Measurements from ENCODE around the gene EPG5.

The EPG5 gene

GRCh38 chr18:45913276-45913675, 53.9 kb downstream of the EPG5 start:
- no peak for DNase-seq

- DNase-seq = peak; percentile 61 to 64
Observed at GRCh38 chr18:45910405-45911023, 56.6 kb downstream of the EPG5 start.

DNA sequence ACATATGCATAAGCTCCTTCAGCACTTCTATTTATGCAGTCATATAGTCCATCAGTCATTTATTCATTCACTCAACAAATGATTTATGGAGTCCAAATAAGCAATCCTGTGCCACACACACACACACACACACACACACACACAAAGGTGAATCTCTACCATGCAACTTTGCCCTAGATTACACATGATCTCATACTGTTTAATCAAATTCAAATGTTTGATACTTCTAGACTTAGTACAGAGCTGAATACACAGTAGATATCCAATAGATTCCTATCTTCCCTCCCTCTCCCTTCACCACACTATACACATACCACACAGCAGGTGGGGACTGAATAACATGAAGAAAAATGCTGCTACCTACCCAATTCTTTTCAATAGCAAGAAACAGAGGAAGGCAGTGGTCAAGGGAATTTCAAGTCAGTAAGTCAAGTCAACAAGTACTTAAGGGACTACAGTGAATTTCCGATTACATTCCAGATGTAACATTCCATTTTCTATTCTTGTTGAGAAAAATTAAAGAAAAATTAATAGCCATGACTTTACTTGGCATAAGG, 65.4 kb downstream of the EPG5 start:
- DNase-seq = no peak

- no peak for DNase-seq
Observed at GRCh38 chr18:45900623-45901022, 66.5 kb downstream of the EPG5 start.

- DNase-seq = no peak
Observed at GRCh38 chr18:45896991-45897390, 70.1 kb downstream of the EPG5 start.

- DNase-seq = no peak
Observed at GRCh38 chr18:45896452-45896851, 70.7 kb downstream of the EPG5 start.

DNA sequence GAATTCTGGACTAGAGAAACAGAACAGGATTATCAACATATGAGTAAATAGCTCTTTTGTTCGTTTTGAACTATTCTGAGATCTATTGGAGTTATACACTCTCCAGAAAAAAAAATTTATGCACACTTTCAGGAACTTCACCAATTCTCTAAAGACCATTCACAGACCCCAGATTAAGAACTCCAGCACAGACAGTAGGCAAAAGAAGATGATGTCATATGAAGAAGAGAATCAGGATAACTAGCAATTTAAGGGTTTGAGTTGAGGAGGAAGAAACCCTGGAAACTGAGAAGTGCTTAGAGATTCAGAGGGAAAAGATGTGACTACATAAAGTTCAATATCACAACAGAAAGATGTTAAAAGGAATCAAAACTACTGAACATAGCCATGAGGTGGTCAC, 71.8 kb downstream of the EPG5 start:
- no peak for DNase-seq

GRCh38 chr18:45894818-45895217, 72.3 kb downstream of the EPG5 start:
- no peak for DNase-seq

DNA sequence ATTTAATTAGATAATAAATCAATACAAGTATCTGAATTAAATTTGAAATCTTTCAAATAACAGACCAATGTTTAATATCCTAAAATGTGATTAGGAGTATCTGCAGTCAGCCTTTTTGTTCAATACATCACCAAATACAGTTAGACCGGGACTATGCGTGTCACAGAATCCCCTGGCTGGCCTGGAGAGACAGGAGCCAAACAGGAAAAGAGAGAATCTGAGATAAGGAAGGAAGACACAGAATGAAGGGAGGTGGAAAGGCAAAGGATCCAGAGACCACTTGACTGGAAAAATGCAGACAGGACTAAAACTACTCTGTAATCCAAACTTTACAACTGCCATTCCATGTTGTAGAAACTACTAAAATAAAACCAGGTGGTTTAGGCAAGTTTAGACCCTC, 75.3 kb downstream of the EPG5 start:
- no peak for DNase-seq

GRCh38 chr18:45890606-45891005, 76.5 kb downstream of the EPG5 start:
- DNase-seq = no peak

DNA sequence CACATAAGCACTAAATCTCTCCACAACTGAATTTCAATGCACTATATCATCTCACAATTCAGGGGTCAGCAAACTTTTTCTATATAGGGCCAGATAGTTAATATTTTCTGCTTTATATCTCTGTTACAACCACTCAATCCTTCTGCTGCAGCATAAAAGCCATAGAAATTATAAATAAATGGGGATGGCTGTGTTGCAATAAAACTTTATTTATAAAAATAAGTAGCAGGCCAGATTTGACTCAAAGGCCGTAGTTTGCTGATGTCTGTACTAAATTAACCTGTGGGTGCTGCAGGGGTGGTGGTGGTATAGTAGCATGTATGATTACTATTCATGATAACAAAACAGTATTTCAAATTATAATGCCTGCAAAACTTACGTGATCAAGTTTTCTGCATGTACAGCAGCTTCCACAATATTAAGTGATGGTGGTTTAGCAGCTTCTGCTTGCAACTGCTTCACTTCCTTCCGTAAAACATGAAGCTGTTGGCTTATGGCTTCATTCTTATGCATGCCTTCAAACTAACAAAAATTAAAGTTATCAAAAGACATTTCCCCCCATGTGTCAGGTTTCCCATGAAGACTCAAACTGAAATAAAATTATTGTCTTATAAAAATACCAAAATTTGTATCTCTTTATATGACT, 77.6 kb downstream of the EPG5 start:
- DNase-seq = no peak

DNA sequence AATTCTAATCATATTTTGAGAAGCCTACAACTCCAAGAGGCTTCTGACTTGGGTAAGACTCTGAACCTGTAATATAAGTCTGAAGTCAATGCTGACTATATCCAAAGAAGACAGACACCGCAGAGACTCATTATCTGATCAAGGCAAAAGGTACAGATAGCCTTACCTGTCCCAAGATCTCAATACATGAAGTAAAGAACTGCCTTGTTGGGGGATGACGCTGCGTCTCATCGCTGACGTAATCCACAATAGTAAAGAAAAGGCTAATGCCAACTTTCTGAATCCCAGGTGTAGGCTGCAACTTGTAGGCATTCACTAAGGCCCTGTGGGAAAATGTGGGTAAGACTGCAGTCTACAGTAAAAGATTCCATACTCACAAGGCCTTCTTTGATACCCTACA, 79.5 kb downstream of the EPG5 start:
- no peak for DNase-seq

GRCh38 chr18:45880876-45881558, 86.1 kb downstream of the EPG5 start:
- DNase-seq = no peak

GRCh38 chr18:45879681-45880655, 87.2 kb downstream of the EPG5 start:
- peak; percentile 57 to 73 for DNase-seq

GRCh38 chr18:45877403-45877802, 89.7 kb downstream of the EPG5 start:
- no peak for DNase-seq

DNA sequence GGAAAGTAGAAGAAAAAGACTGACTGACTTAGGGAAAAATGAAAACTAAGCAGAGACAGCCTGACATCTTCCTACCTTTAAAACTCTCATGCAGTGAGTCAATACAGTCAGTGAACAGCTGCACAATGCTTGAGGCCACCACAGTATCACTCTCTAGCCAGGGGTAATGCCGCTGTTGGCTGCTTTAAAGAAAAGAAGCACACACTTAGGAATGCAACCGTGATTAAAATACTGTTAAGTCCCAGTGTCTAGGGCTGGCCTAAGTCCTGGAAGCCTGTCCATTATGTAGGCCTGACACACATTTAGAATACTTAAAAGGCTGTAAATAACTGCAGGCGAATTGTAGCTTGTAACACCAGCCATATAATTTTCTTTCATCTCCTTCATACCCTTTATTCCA, 91.0 kb downstream of the EPG5 start:
- no peak for DNase-seq

- peak; percentile 47 to 50 for DNase-seq
Observed at GRCh38 chr18:45874491-45875184, 92.5 kb downstream of the EPG5 start.

DNA sequence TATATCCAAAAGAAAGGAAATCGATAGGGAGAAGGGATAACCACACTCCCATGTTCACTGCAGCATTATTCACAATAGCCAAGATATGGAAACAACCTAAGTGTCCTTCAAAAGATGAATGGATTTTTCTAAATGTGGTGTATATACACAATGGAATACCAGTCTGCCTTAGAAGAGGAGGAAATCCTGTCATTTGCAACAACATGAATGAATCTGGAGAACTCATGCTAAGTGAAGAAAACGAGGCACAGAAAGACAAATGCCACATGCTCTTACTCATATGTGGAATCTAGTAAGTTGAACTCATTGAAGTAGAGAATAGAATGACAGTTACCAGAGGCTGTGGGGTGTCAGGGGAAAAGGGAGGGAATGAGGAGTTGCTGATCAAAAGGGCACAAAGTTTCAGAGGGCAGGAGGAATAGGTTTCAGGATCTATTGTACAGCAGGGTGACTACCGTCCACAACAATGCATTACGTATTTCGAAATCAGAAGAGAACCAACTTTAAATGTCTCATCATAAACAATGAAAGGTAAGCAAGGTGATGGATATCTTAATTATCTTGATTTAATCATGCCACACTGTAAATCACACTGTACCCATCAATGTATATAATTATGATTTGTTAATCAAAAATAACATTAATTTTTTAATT, 95.6 kb downstream of the EPG5 start:
- no peak for DNase-seq

- no peak for DNase-seq
Observed at GRCh38 chr18:45870419-45870818, 96.7 kb downstream of the EPG5 start.

DNA sequence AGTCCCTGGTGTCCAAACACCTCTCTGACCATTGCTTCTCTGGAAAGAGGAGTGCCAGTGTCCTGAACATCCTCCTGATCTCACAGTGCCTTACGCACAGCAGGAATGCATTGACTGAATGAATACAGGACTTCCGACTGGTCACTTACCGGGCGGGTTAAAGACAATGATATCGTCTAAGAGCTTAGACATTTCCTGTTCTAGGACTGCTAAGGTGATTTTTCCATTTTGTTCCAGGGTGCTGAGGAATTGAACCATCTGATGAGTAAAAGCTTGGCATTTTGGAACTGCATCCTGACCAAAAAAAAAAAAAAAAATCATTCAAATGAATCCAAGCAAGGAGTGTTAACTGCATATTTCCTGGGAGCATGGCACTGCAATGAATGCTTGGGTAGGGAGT, 101.7 kb downstream of the EPG5 start:
- DNase-seq = no peak

- DNase-seq = no peak
Observed at GRCh38 chr18:45864081-45864480, 103.0 kb downstream of the EPG5 start.

- no peak for DNase-seq
Observed at GRCh38 chr18:45863469-45863868, 103.7 kb downstream of the EPG5 start.
